ENCODE results near the gene SLC25A47.
"Not testable (repeated sequence)": the region's sequence is repeated elsewhere in the genome, so short reads cannot be mapped to it uniquely, and the experiment has no call there.

SLC25A47 gene

DNA sequence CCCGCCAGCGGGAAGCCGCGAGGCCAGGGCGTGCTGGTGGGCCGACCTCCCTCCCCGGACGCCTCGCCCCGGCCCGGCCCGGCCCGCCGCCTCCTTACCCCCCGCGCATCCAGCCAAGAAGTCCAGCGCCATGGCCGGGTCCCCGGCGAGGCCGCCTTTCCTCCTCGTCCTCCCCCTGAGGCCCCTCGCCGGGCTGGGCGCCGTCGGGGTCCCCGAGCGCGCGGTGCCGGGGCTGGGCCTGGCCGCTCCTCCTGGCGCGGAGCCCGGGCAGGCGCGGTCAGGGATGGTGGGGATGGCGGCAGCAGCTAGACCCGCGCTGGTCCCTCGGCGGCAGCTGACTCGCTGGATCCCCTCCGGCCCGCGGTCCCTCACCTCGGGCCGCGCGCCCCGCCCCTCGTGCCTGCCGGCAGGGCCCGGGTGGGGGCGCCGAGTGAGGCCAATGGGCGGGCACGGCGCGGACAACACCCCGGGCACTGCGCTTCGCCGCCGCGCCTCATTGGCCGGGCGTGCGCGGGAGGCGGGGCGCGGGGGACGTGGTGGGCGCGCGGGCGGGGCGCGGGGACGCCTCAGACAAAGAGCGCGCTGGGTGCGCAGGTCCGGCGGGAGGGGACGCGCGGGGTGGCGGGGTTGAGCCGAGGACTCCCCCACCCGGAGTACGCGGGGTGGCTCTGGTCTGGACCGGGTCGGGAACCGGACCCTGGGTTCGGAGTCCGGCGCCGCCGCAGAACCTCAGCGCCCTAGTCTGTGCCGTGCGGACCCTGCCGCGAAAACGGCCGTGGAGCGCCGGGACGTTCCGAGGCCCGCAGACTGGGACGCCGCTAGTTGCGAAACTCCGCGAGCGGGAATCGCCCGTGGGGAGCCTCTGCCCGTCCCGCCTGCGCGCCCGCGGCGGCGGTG is 16.8 kb upstream of the SLC25A47 start, which contains the start of gene SLC25A29:
SLC25A29 (minus strand) TSS at position 344 of the 897 bp plus-strand sequence; CDS start at position 132, 212 bp downstream.
- H3K36me3 ChIP-seq (ENCODE audit: control insufficient read depth in 4 of 4, insufficient read depth in 4 of 4, low read length in 3 of 4), result peaks cover 0 to 6% (median 0%) of the 10 kb centered on the region in 4 experiments
- POLR2A ChIA-PET, result interaction anchor here (1.3 kb wide), 1 partner anchor 9 kb away, joined by 4 read pairs; no protein-coding TSS in a partner anchor
- CTCF ChIA-PET, result interaction anchor here (1.1 to 4.8 kb wide), 3 partner anchors 8 to 22 kb away, joined by 3 to 28 read pairs (median 3); no protein-coding TSS in a partner anchor
- peak within 1 kb of the TSS; percentile 15 to 74 for H3K27ac ChIP-seq (ENCODE audit: insufficient read depth in 1 of 2, low read depth in 1 of 2, low read length in 2 of 2, poor library complexity in 1 of 2, severe bottlenecking in 2 of 2)
- H3K4me3 ChIP-seq (ENCODE audit: control insufficient read depth in 1 of 7, extremely low read depth in 1 of 7, insufficient read depth in 4 of 7, low read depth in 2 of 7, low read length in 6 of 7), result peak within 1 kb of the TSS; percentile 76 to 91 (median 83)
- WGBS (ENCODE audit: insufficient coverage), result under 1% methylated on average over 92 of the region's 131 CpGs
- peaks cover 0 to 62% (median 56%) of the 10 kb centered on the region in 4 experiments for H3K4me1 ChIP-seq (ENCODE audit: control extremely low read depth in 1 of 4, control insufficient read depth in 4 of 4, insufficient read depth in 4 of 4, low read length in 3 of 4)
- no peaks in the 10 kb centered on the region for H3K27me3 ChIP-seq (replicated peaks in 2 of 5; ENCODE audit: control insufficient read depth in 4 of 5, insufficient read depth in 5 of 5, low read length in 4 of 5)
- DNase-seq, result peak; percentile 77 to 90 (median 86)
- no peaks in the 10 kb centered on the region for H3K9me3 ChIP-seq (ENCODE audit: control extremely low read depth in 1 of 5, control insufficient read depth in 4 of 5, insufficient read depth in 2 of 5, low read depth in 1 of 5, low read length in 4 of 5)

GRCh38 chr14:100306998-100307765 is 16.0 kb upstream of the SLC25A47 start:
- peak overlapping the region in 1 of 2 experiments; percentile 64 for H3K27ac ChIP-seq (ENCODE audit: insufficient read depth in 1 of 2, low read depth in 1 of 2, low read length in 2 of 2, poor library complexity in 1 of 2, severe bottlenecking in 2 of 2)
- CTCF ChIA-PET, result interaction anchor here (1.1 to 2.3 kb wide), 6 partner anchors 9 to 84 kb away, joined by 3 to 10 read pairs (median 3); no protein-coding TSS in a partner anchor
- 4% methylated on average over 49 of the region's 49 CpGs for WGBS (ENCODE audit: insufficient coverage)
- H3K4me3 ChIP-seq (ENCODE audit: control insufficient read depth in 1 of 7, extremely low read depth in 1 of 7, insufficient read depth in 4 of 7, low read depth in 2 of 7, low read length in 6 of 7), result peak overlapping the region; percentile 76 to 91 (median 83)
- H3K27me3 ChIP-seq (replicated peaks in 2 of 5; ENCODE audit: control insufficient read depth in 4 of 5, insufficient read depth in 5 of 5, low read length in 4 of 5), result no peaks in the 10 kb centered on the region
- peak in 1 of 3 donors; percentile 46 for DNase-seq
- peaks cover 0 to 70% (median 64%) of the 10 kb centered on the region in 4 experiments for H3K4me1 ChIP-seq (ENCODE audit: control extremely low read depth in 1 of 4, control insufficient read depth in 4 of 4, insufficient read depth in 4 of 4, low read length in 3 of 4)
- no peaks in the 10 kb centered on the region for H3K9me3 ChIP-seq (ENCODE audit: control extremely low read depth in 1 of 5, control insufficient read depth in 4 of 5, insufficient read depth in 2 of 5, low read depth in 1 of 5, low read length in 4 of 5)
- peaks cover 0 to 6% (median 0%) of the 10 kb centered on the region in 4 experiments for H3K36me3 ChIP-seq (ENCODE audit: control insufficient read depth in 4 of 4, insufficient read depth in 4 of 4, low read length in 3 of 4)
- POLR2A ChIA-PET, result interaction anchor here (1.3 kb wide), 1 partner anchor 10 kb away, joined by 4 read pairs; no protein-coding TSS in a partner anchor

- peaks cover 0 to 6% (median 0%) of the 10 kb centered on the region in 4 experiments for H3K36me3 ChIP-seq (ENCODE audit: control insufficient read depth in 4 of 4, insufficient read depth in 4 of 4, low read length in 3 of 4)
- 95% methylated on average over 4 of the region's 5 CpGs for WGBS (ENCODE audit: insufficient coverage)
- CTCF ChIA-PET, result interaction anchor here (1.3 to 2.3 kb wide), 6 partner anchors 9 to 83 kb away, joined by 3 to 10 read pairs (median 3); no protein-coding TSS in a partner anchor
- POLR2A ChIA-PET, result no interaction called here
- H3K27ac ChIP-seq (ENCODE audit: insufficient read depth in 1 of 2, low read depth in 1 of 2, low read length in 2 of 2, poor library complexity in 1 of 2, severe bottlenecking in 2 of 2), result no peak overlapping the region
- no peaks in the 10 kb centered on the region for H3K9me3 ChIP-seq (ENCODE audit: control extremely low read depth in 1 of 5, control insufficient read depth in 4 of 5, insufficient read depth in 2 of 5, low read depth in 1 of 5, low read length in 4 of 5)
- peaks cover 0 to 75% (median 70%) of the 10 kb centered on the region in 4 experiments for H3K4me1 ChIP-seq (ENCODE audit: control extremely low read depth in 1 of 4, control insufficient read depth in 4 of 4, insufficient read depth in 4 of 4, low read length in 3 of 4)
- peak overlapping the region in 5 of 7 experiments; percentile 78 to 91 (median 83) for H3K4me3 ChIP-seq (ENCODE audit: control insufficient read depth in 1 of 7, extremely low read depth in 1 of 7, insufficient read depth in 4 of 7, low read depth in 2 of 7, low read length in 6 of 7)
- DNase-seq, result no peak
- H3K27me3 ChIP-seq (replicated peaks in 2 of 5; ENCODE audit: control insufficient read depth in 4 of 5, insufficient read depth in 5 of 5, low read length in 4 of 5), result no peaks in the 10 kb centered on the region
These were observed 15.2 kb upstream of the SLC25A47 start for GRCh38 chr14:100307766-100308426.

DNA sequence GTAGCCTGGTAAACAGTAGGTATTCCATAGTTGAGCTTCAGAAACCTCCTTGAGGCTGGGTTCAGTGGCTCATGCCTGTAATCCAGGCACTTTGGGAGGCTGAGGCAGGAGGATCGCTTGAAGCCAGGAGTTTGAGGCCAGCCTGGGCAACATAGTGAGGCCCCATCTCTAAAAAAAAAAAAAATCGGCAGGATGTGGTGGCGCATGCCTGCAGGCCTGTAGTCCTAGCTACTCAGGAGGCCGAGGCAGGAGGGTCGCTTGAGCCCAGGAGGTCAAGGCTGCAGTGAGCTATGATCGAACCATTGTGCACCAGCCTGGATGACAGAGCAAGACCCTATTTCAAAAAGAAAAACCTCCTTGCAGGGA is 14.7 kb upstream of the SLC25A47 start:
- CTCF ChIA-PET, result interaction anchor here (1.3 to 2.3 kb wide), 5 partner anchors 10 to 83 kb away, joined by 3 to 10 read pairs (median 3); no protein-coding TSS in a partner anchor
- H3K36me3 ChIP-seq (ENCODE audit: control insufficient read depth in 4 of 4, insufficient read depth in 4 of 4, low read length in 3 of 4); H3K4me3 ChIP-seq (ENCODE audit: control insufficient read depth in 1 of 7, extremely low read depth in 1 of 7, insufficient read depth in 4 of 7, low read depth in 2 of 7, low read length in 6 of 7); POLR2A ChIA-PET; H3K9me3 ChIP-seq (ENCODE audit: control extremely low read depth in 1 of 5, control insufficient read depth in 4 of 5, insufficient read depth in 2 of 5, low read depth in 1 of 5, low read length in 4 of 5); H3K27me3 ChIP-seq (replicated peaks in 2 of 5; ENCODE audit: control insufficient read depth in 4 of 5, insufficient read depth in 5 of 5, low read length in 4 of 5); DNase-seq; H3K27ac ChIP-seq (ENCODE audit: insufficient read depth in 1 of 2, low read depth in 1 of 2, low read length in 2 of 2, poor library complexity in 1 of 2, severe bottlenecking in 2 of 2): not testable (repeated sequence)
- WGBS (ENCODE audit: insufficient coverage), result 98% methylated on average over 4 of the region's 6 CpGs
- peaks cover 0 to 77% (median 69%) of the 10 kb centered on the region in 4 experiments for H3K4me1 ChIP-seq (ENCODE audit: control extremely low read depth in 1 of 4, control insufficient read depth in 4 of 4, insufficient read depth in 4 of 4, low read length in 3 of 4)

DNA sequence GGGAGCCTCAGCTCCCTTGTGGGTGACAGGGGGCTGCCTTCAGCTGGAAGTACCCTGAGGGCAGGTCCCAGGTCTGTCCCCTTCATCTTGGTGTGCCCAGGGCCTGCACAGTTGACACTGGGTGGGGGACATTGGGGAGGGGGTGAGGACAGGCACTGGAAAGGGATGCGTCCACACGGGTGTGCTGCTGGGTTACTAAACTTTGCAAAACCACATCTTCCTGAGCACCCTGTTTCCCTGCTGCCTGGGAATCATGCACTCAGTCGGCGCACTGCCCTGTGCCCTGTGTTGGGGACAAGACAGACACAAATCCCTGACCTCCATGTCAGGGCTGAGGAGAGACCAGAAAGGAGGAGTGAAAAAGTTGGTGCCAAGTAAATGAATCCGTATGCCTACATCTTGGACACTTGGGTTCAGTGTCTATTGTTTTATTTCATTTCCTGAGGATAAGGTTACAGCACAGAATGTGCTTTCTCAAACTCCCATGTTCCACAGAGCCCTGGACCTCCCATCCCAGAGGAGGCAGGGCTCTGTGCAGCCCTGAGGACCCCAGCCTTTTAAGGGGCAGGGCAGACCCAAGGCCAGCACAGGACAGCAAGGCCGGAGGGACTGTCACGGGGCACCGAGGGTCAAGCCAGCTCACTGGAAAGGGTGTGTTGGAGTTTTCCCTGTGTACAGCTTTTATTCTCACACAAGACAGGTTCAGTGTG is 14.0 kb upstream of the SLC25A47 start:
- Histone ChIP-seq H3K27me3 (replicated peaks in 2 of 5; ENCODE audit: control insufficient read depth in 4 of 5, insufficient read depth in 5 of 5, low read length in 4 of 5) (no peaks in the 10 kb centered on the region), H3K4me1 (ENCODE audit: control extremely low read depth in 1 of 4, control insufficient read depth in 4 of 4, insufficient read depth in 4 of 4, low read length in 3 of 4) (peaks cover 0 to 71% (median 62%) of the 10 kb centered on the region in 4 experiments), H3K27ac (ENCODE audit: insufficient read depth in 1 of 2, low read depth in 1 of 2, low read length in 2 of 2, poor library complexity in 1 of 2, severe bottlenecking in 2 of 2) (no peak overlapping the region), H3K36me3 (ENCODE audit: control insufficient read depth in 4 of 4, insufficient read depth in 4 of 4, low read length in 3 of 4) (peaks cover 0 to 3% (median 0%) of the 10 kb centered on the region in 4 experiments), H3K9me3 (ENCODE audit: control extremely low read depth in 1 of 5, control insufficient read depth in 4 of 5, insufficient read depth in 2 of 5, low read depth in 1 of 5, low read length in 4 of 5) (no peaks in the 10 kb centered on the region), H3K4me3 (ENCODE audit: control insufficient read depth in 1 of 7, extremely low read depth in 1 of 7, insufficient read depth in 4 of 7, low read depth in 2 of 7, low read length in 6 of 7) (no peak overlapping the region)
- DNase-seq, result no peak
- ChIA-PET CTCF (interaction anchor here (0.9 to 2.3 kb wide), 4 partner anchors 9 to 69 kb away, joined by 3 to 10 read pairs (median 6); no protein-coding TSS in a partner anchor), POLR2A (interaction anchor here (0.6 kb wide), 1 partner anchor 357 kb away, joined by 3 read pairs; no protein-coding TSS in a partner anchor)
- WGBS (ENCODE audit: insufficient coverage), result 58% methylated on average over 8 of the region's 8 CpGs
